GM21423 (cell line): ENCODE results near the gene FNIP2.
"Not testable (repeated sequence)": the region's sequence is repeated elsewhere in the genome, so short reads cannot be mapped to it uniquely, and the experiment has no call there.

ENCODE experiments used
- ATAC-seq: cut with Tn5 transposase; IDR thresholded peaks from one replicate; pipeline ENCODE4 v1.9.1; 2021; ENCODE audit warnings: mild to moderate bottlenecking, moderate library complexity; ENCODE audit not compliant: unreplicated experiment

FNIP2 gene

GRCh38 chr4:158903079-158903456, 134.2 kb downstream of the FNIP2 start:
- no peak for ATAC-seq

- ATAC-seq = no peak
These were observed 134.7 kb downstream of the FNIP2 start for GRCh38 chr4:158903472-158904043.

- no peak for ATAC-seq
These were observed 136.0 kb downstream of the FNIP2 start for GRCh38 chr4:158904815-158905214.

- peak; percentile 94 for ATAC-seq
These were observed 137.2 kb downstream of the FNIP2 start for GRCh38 chr4:158906073-158906472.

GRCh38 chr4:158912390-158912789, 143.6 kb downstream of the FNIP2 start:
- no peak for ATAC-seq

GRCh38 chr4:158912806-158913205, 144.0 kb downstream of the FNIP2 start:
- no peak for ATAC-seq

GRCh38 chr4:158913766-158914165, 144.9 kb downstream of the FNIP2 start:
- no peak for ATAC-seq

GRCh38 chr4:158914218-158914617, 145.4 kb downstream of the FNIP2 start:
- ATAC-seq = no peak

- ATAC-seq = no peak
These were observed 146.9 kb downstream of the FNIP2 start for GRCh38 chr4:158915683-158916241.

- ATAC-seq = not testable (repeated sequence)
These were observed 151.7 kb downstream of the FNIP2 start for GRCh38 chr4:158920452-158920996.

- ATAC-seq = not testable (repeated sequence)
These were observed 158.9 kb downstream of the FNIP2 start for GRCh38 chr4:158927774-158928173.

GRCh38 chr4:158929939-158930638, 161.3 kb downstream of the FNIP2 start:
- peak; percentile 37 for ATAC-seq

GRCh38 chr4:158930639-158930972, 161.8 kb downstream of the FNIP2 start:
- peak; percentile 8 for ATAC-seq

- ATAC-seq = no peak
These were observed 164.4 kb downstream of the FNIP2 start for GRCh38 chr4:158933236-158933635.

GRCh38 chr4:158934996-158935669, 166.3 kb downstream of the FNIP2 start:
- no peak for ATAC-seq

- no peak for ATAC-seq
These were observed 167.4 kb downstream of the FNIP2 start for GRCh38 chr4:158936238-158936637.

- no peak for ATAC-seq
These were observed 169.6 kb downstream of the FNIP2 start for GRCh38 chr4:158938220-158939044.

GRCh38 chr4:158940271-158940670, 171.4 kb downstream of the FNIP2 start:
- no peak for ATAC-seq

GRCh38 chr4:158941321-158941720, 172.5 kb downstream of the FNIP2 start:
- no peak for ATAC-seq

- ATAC-seq = no peak
These were observed 173.1 kb downstream of the FNIP2 start for GRCh38 chr4:158941895-158942294.
